CD4-positive, CD25-positive, alpha-beta regulatory T cell (primary cell): Measurements from ENCODE around the gene ERN1. TPM values are rescaled to one million over a fixed set of nuclear protein-coding genes. Genes with fewer than 3 reads are reported as not detected.

Experiments
- ATAC-seq, 2 donors: fragments of 150-1000 bp; cut with Tn5 transposase; one replicate each; pipeline ENCODE4 v1.10.0; 2021; ENCODE audit warnings: low read depth in 2 of 2, moderate number of reproducible peaks in 2 of 2, moderate library complexity in 1 of 2
- DNase-seq, 3 donors: peaks; one replicate each; pipeline versions ENCODE4 v3.0.0 to v3.0.0-alpha.2; 2012 to 2022; ENCODE audit warnings: mixed read lengths in 1 of 3
- H3K27ac ChIP-seq: one replicate; pipeline ENCODE4 v1.7.0; 2013; ENCODE audit warnings: mild to moderate bottlenecking, low read length; ENCODE audit not compliant: insufficient read depth, poor library complexity, severe bottlenecking
- H3K27me3 ChIP-seq: one replicate; pipeline ENCODE4 v1.7.0; 2013; ENCODE audit warnings: low read length; ENCODE audit not compliant: control insufficient read depth, insufficient read depth
- H3K36me3 ChIP-seq: one replicate; pipeline ENCODE4 v1.7.0; 2013; ENCODE audit warnings: mild to moderate bottlenecking, low read length, moderate library complexity; ENCODE audit not compliant: control insufficient read depth, insufficient read depth
- H3K4me1 ChIP-seq: 2 replicates; pipeline ENCODE4 v1.7.0; 2013; ENCODE audit warnings: mild to moderate bottlenecking, low read length; ENCODE audit not compliant: insufficient read depth, control insufficient read depth, poor library complexity, severe bottlenecking
- H3K4me3 ChIP-seq: one replicate; pipeline ENCODE4 v1.7.0; 2013; ENCODE audit warnings: low read depth, mild to moderate bottlenecking, low read length, moderate library complexity
- H3K9me3 ChIP-seq, 2 experiments: 1 replicate in 1 of 2; 2 replicates in 1 of 2; pipeline ENCODE4 v1.7.0; 2013; ENCODE audit warnings: low read length in 2 of 2, mild to moderate bottlenecking in 1 of 2, moderate library complexity in 1 of 2; ENCODE audit not compliant: control insufficient read depth in 2 of 2
- H3K27ac Mint-ChIP-seq, 3 donors: one replicate each; pipeline ENCODE4 v1.8.0; 2020 to 2022; ENCODE audit warnings: mild to moderate bottlenecking in 3 of 3, mixed read lengths in 3 of 3, moderate library complexity in 2 of 3
- H3K27me3 Mint-ChIP-seq: one replicate; pipeline ENCODE4 v1.8.0; 2022; ENCODE audit warnings: mild to moderate bottlenecking, mixed read lengths
- H3K36me3 Mint-ChIP-seq: one replicate; pipeline ENCODE4 v1.8.0; 2020; ENCODE audit warnings: mixed read lengths
- H3K4me1 Mint-ChIP-seq, 4 donors: one replicate each; pipeline ENCODE4 v1.8.0; 2020 to 2022; ENCODE audit warnings: mixed read lengths in 4 of 4, mild to moderate bottlenecking in 1 of 4
- H3K4me3 Mint-ChIP-seq, 4 donors: one replicate each; pipeline ENCODE4 v1.8.0; 2020 to 2022; ENCODE audit warnings: mild to moderate bottlenecking in 4 of 4, mixed read lengths in 4 of 4, moderate library complexity in 3 of 4
- H3K9me3 Mint-ChIP-seq, 7 donors: one replicate each; pipeline ENCODE4 v1.8.0; 2020 to 2022; ENCODE audit warnings: mixed read lengths in 7 of 7, mild to moderate bottlenecking in 3 of 7, moderate library complexity in 2 of 7
- polyA plus RNA-seq, 4 donors: library from polyadenylated mRNA; unstranded; fragments of 300-500 nt; fragmentation: Illumina TruSeq; gene quantifications; one replicate each; pipeline ENCODE4 v1.2.3, GENCODE V29; 2021
- total RNA-seq: library from RNA; stranded (reverse); gene quantifications from one replicate; pipeline ENCODE4 v1.2.3, GENCODE V29; 2022

ERN1 gene
- total and polyA plus RNA-seq, 5 donors from 2014 or later, result 30.2 to 96.7 (median 37.0) TPM

- H3K4me3 Mint-ChIP-seq, result no peak overlapping the region
- Histone ChIP-seq H3K27me3 (no peaks in the 10 kb centered on the region), H3K4me3 (no peak overlapping the region), H3K9me3 (no peaks in the 10 kb centered on the region), H3K4me1 (peaks cover 44% of the 10 kb centered on the region), H3K27ac (no peak overlapping the region), H3K36me3 (peaks cover 3% of the 10 kb centered on the region)
- peak overlapping the region; percentile 27 to 60 (median 48) for H3K27ac Mint-ChIP-seq
- H3K4me1 Mint-ChIP-seq, result peaks cover 29 to 64% (median 32%) of the 10 kb centered on the region in 4 donors
- peaks cover 10% of the 10 kb centered on the region for H3K36me3 Mint-ChIP-seq
- DNase-seq, result no peak
- no peaks in the 10 kb centered on the region for H3K27me3 Mint-ChIP-seq
- H3K9me3 Mint-ChIP-seq, result no peaks in the 10 kb centered on the region
- ATAC-seq, result no peak
These were observed 27.1 kb downstream of the ERN1 start for GRCh38 chr17:64102627-64103390.

- H3K4me1 ChIP-seq, result peaks cover 14% of the 10 kb centered on the region
- no peak overlapping the region for H3K4me3 Mint-ChIP-seq
- H3K27ac Mint-ChIP-seq, result peak overlapping the region in 1 of 3 donors; percentile 64
- peaks cover 13 to 51% (median 29%) of the 10 kb centered on the region in 4 donors for H3K4me1 Mint-ChIP-seq
- H3K4me3 ChIP-seq, result no peak overlapping the region
- ATAC-seq (no peak), DNase-seq (no peak)
- no peaks in the 10 kb centered on the region for H3K27me3 ChIP-seq
- peaks cover 25% of the 10 kb centered on the region for H3K36me3 ChIP-seq
- peaks cover 33% of the 10 kb centered on the region for H3K36me3 Mint-ChIP-seq
- H3K27me3 Mint-ChIP-seq, result no peaks in the 10 kb centered on the region
- no peaks in the 10 kb centered on the region for H3K9me3 Mint-ChIP-seq
- H3K27ac ChIP-seq, result no peak overlapping the region
- H3K9me3 ChIP-seq, result no peaks in the 10 kb centered on the region
These were observed 30.4 kb downstream of the ERN1 start for GRCh38 chr17:64099543-64099942.

GRCh38 chr17:64097196-64097936 lies 32.6 kb downstream of the ERN1 start:
- DNase-seq (no peak), ATAC-seq (no peak)
- H3K4me1 Mint-ChIP-seq, result peaks cover 14 to 47% (median 26%) of the 10 kb centered on the region in 4 donors
- H3K27me3 Mint-ChIP-seq, result no peaks in the 10 kb centered on the region
- peak overlapping the region in 1 of 3 donors; percentile 38 for H3K27ac Mint-ChIP-seq
- Histone ChIP-seq H3K4me3 (no peak overlapping the region), H3K9me3 (no peaks in the 10 kb centered on the region), H3K27me3 (no peaks in the 10 kb centered on the region), H3K36me3 (peaks cover 34% of the 10 kb centered on the region), H3K27ac (no peak overlapping the region), H3K4me1 (peaks cover 3% of the 10 kb centered on the region)
- H3K36me3 Mint-ChIP-seq, result peaks cover 32% of the 10 kb centered on the region
- H3K9me3 Mint-ChIP-seq, result no peaks in the 10 kb centered on the region
- H3K4me3 Mint-ChIP-seq, result no peak overlapping the region

GRCh38 chr17:64096037-64096436 lies 33.9 kb downstream of the ERN1 start:
- H3K4me1 ChIP-seq, result peaks cover 8% of the 10 kb centered on the region
- peaks cover 34% of the 10 kb centered on the region for H3K36me3 ChIP-seq
- Mint-ChIP-seq H3K27ac (peak overlapping the region in 1 of 3 donors; percentile 3), H3K36me3 (peaks cover 36% of the 10 kb centered on the region), H3K4me3 (no peak overlapping the region), H3K27me3 (no peaks in the 10 kb centered on the region), H3K9me3 (no peaks in the 10 kb centered on the region), H3K4me1 (peaks cover 19 to 54% (median 29%) of the 10 kb centered on the region in 4 donors)
- no peak for ATAC-seq
- no peak overlapping the region for H3K4me3 ChIP-seq
- H3K9me3 ChIP-seq, result no peaks in the 10 kb centered on the region
- no peak overlapping the region for H3K27ac ChIP-seq
- DNase-seq, result no peak
- no peaks in the 10 kb centered on the region for H3K27me3 ChIP-seq

- Histone ChIP-seq H3K27ac (no peak overlapping the region), H3K4me1 (peaks cover 11% of the 10 kb centered on the region), H3K9me3 (no peaks in the 10 kb centered on the region), H3K27me3 (no peaks in the 10 kb centered on the region), H3K4me3 (no peak overlapping the region), H3K36me3 (peaks cover 34% of the 10 kb centered on the region)
- DNase-seq (no peak), ATAC-seq (no peak)
- no peaks in the 10 kb centered on the region for H3K27me3 Mint-ChIP-seq
- peak overlapping the region in 2 of 3 donors; percentile 49 to 74 for H3K27ac Mint-ChIP-seq
- peak overlapping the region in 1 of 4 donors; percentile 19 for H3K4me3 Mint-ChIP-seq
- H3K9me3 Mint-ChIP-seq, result no peaks in the 10 kb centered on the region
- H3K36me3 Mint-ChIP-seq, result peaks cover 36% of the 10 kb centered on the region
- H3K4me1 Mint-ChIP-seq, result peaks cover 23 to 61% (median 34%) of the 10 kb centered on the region in 4 donors
These were observed 34.6 kb downstream of the ERN1 start for GRCh38 chr17:64095144-64095882.

GRCh38 chr17:64094412-64094811 lies 35.5 kb downstream of the ERN1 start:
- Histone ChIP-seq H3K36me3 (peaks cover 34% of the 10 kb centered on the region), H3K4me3 (no peak overlapping the region), H3K9me3 (no peaks in the 10 kb centered on the region), H3K27ac (no peak overlapping the region), H3K4me1 (peaks cover 11% of the 10 kb centered on the region), H3K27me3 (no peaks in the 10 kb centered on the region)
- Mint-ChIP-seq H3K27ac (peak overlapping the region in 2 of 3 donors; percentile 29 to 74), H3K4me1 (peaks cover 30 to 66% (median 38%) of the 10 kb centered on the region in 4 donors), H3K36me3 (peaks cover 35% of the 10 kb centered on the region), H3K27me3 (no peaks in the 10 kb centered on the region), H3K9me3 (no peaks in the 10 kb centered on the region), H3K4me3 (peak overlapping the region in 1 of 4 donors; percentile 53)
- ATAC-seq, result no peak
- no peak for DNase-seq

GRCh38 chr17:64092952-64093451 lies 36.9 kb downstream of the ERN1 start:
- H3K4me1 ChIP-seq, result peaks cover 11% of the 10 kb centered on the region
- H3K4me1 Mint-ChIP-seq, result peaks cover 31 to 72% (median 44%) of the 10 kb centered on the region in 4 donors

More at GRCh38 chr17:64092952-64093451, 36.9 kb downstream of the ERN1 start:
- Mint-ChIP-seq H3K27ac (peak overlapping the region; percentile 29 to 77 (median 53)), H3K4me3 (no peak overlapping the region), H3K27me3 (no peaks in the 10 kb centered on the region), H3K9me3 (no peaks in the 10 kb centered on the region), H3K36me3 (peaks cover 35% of the 10 kb centered on the region)
- Histone ChIP-seq H3K9me3 (no peaks in the 10 kb centered on the region), H3K27me3 (no peaks in the 10 kb centered on the region), H3K4me3 (no peak overlapping the region), H3K27ac (no peak overlapping the region), H3K36me3 (peaks cover 33% of the 10 kb centered on the region)
- ATAC-seq, result no peak
- DNase-seq, result no peak
